ENCODE measurements around the gene PLXNB2.

DNA sequence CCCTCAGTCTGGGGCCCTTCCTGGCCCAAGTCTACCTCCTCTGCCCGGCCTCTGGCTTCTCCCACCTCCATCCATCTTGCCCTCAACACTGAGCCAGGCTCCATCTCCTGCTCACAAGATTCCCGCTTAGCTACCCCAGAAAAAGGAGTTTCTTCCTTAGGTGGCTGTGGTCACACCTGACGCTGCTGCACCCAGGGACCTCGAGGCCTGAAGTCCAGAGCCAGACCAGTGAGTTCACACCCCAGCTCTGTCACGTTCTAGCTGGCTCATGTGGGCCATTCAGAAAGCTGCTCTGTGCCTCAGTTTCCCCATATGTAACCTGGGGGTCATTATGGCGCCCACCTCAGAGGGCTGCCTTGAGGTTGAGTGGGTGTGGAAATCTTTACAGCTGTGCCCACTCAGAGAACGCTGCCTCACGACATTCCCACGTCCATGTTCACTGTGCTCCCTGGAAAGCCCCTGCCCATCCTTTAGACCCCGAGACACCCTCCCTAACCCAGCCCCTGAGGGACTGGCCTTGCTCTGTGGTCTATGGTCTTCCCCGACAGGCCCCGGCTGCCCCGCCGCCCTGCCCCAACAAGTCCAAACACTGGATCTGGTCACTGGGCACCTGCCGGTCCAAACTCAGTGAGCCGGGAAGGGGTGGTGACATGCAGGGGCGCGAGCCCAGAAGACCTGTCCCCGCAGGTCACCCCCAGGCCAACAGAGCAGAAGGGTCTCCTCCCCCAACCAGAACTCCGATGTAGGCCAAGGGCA lies 9.8 kb downstream of the PLXNB2 start:
- TF ChIP-seq POLR2A (IDR thresholded peaks at IDR 0.05; ENCODE audit: low read depth) (no peak), CTCF (IDR thresholded peaks at IDR 0.05) (no peak), EP300 (IDR thresholded peaks at IDR 0.05) (no peak), POLR2AphosphoS5 (IDR thresholded peaks at IDR 0.05) (no peak)
